Measurements from ENCODE around the gene BCHE.

- TF ChIP-seq CTCF (IDR thresholded peaks at IDR 0.05) (no peak), POLR2A (IDR thresholded peaks at IDR 0.05) (no peak)
Observed at GRCh38 chr3:165827883-165828282, 9.3 kb downstream of the BCHE start.
